ENCODE measurements around the gene LEMD2. TPM values are rescaled to one million over a fixed set of nuclear protein-coding genes. Genes with fewer than 3 reads are reported as not detected.

LEMD2 gene
- total RNA-seq, 4 donors from 2014 or later, result 57.3 to 159 (median 112) TPM

GRCh38 chr6:33733709-33734007 lies 55.3 kb downstream of the LEMD2 start:
- Histone ChIP-seq H3K27me3 (no peaks in the 10 kb centered on the region), H3K36me3 (no peaks in the 10 kb centered on the region), H3K9me3 (no peaks in the 10 kb centered on the region), H3K4me1 (peaks cover 0 to 7% (median 0%) of the 10 kb centered on the region in 4 donors), H3K4me3 (no peak overlapping the region), H3K27ac (no peak overlapping the region)
- TF ChIP-seq CTCF (IDR thresholded peaks at IDR 0.05) (no peak), POLR2AphosphoS5 (IDR thresholded peaks at IDR 0.05) (no peak), EP300 (IDR thresholded peaks at IDR 0.05; ENCODE audit: low read depth) (no peak), POLR2A (IDR thresholded peaks at IDR 0.05) (no peak)
- in situ Hi-C loops (cut with MboI; ENCODE audit: low pct_ligation_motif_present in 1 of 4, low pct_unique_long_range_greater_than_20kb in 1 of 4, low sequenced_read_pairs in 3 of 4), result no loop called here
- intact Hi-C loops (cut with DNase I; ENCODE audit: low total_unique reads), result no loop called here
- whole genome bisulfite sequencing, 2 donors (ENCODE audit: low coverage in 1 of 2), result 96% methylated on average over 8 of the region's 8 CpGs; no CpG with 5 or more reads in 1 of the 2 donors
- DNase-seq, result no peak

GRCh38 chr6:33732817-33733708 lies 55.9 kb downstream of the LEMD2 start:
- Histone ChIP-seq H3K4me1 (peaks cover 0 to 1% (median 0%) of the 10 kb centered on the region in 4 donors), H3K36me3 (no peaks in the 10 kb centered on the region), H3K27ac (no peak overlapping the region), H3K9me3 (no peaks in the 10 kb centered on the region), H3K4me3 (no peak overlapping the region), H3K27me3 (no peaks in the 10 kb centered on the region)
- intact Hi-C loops (cut with DNase I; ENCODE audit: low total_unique reads), result no loop called here
- TF ChIP-seq CTCF (IDR thresholded peaks at IDR 0.05) (no peak), POLR2A (IDR thresholded peaks at IDR 0.05) (no peak), POLR2AphosphoS5 (IDR thresholded peaks at IDR 0.05) (no peak), EP300 (IDR thresholded peaks at IDR 0.05; ENCODE audit: low read depth) (no peak)
- 60 to 82% methylated on average over 1 to 13 of the region's 13 CpGs for WGBS, 2 donors (ENCODE audit: low coverage in 1 of 2)
- in situ Hi-C loops (cut with MboI; ENCODE audit: low pct_ligation_motif_present in 1 of 4, low pct_unique_long_range_greater_than_20kb in 1 of 4, low sequenced_read_pairs in 3 of 4), result no loop called here
- no peak for DNase-seq

GRCh38 chr6:33732385-33732784 lies 56.5 kb downstream of the LEMD2 start:
- no peaks in the 10 kb centered on the region for H3K27me3 ChIP-seq
- H3K4me1 ChIP-seq, result no peaks in the 10 kb centered on the region
- intact Hi-C loops (cut with DNase I; ENCODE audit: low total_unique reads) (no loop called here), in situ Hi-C loops (cut with MboI; ENCODE audit: low pct_ligation_motif_present in 1 of 4, low pct_unique_long_range_greater_than_20kb in 1 of 4, low sequenced_read_pairs in 3 of 4) (no loop called here)
- no peak for DNase-seq
- H3K9me3 ChIP-seq, result no peaks in the 10 kb centered on the region
- H3K4me3 ChIP-seq, result no peak overlapping the region
- WGBS, 2 donors (ENCODE audit: low coverage in 1 of 2), result 90% methylated on average over 5 of the region's 6 CpGs; no CpG with 5 or more reads in 1 of the 2 donors
- H3K36me3 ChIP-seq, result no peaks in the 10 kb centered on the region
- H3K27ac ChIP-seq, result no peak overlapping the region
- no peak for TF ChIP-seq POLR2A (IDR thresholded peaks at IDR 0.05)
- TF ChIP-seq POLR2AphosphoS5 (IDR thresholded peaks at IDR 0.05), result no peak
- no peak for TF ChIP-seq EP300 (IDR thresholded peaks at IDR 0.05; ENCODE audit: low read depth)
- TF ChIP-seq CTCF (IDR thresholded peaks at IDR 0.05), result no peak

GRCh38 chr6:33731751-33732282 lies 57.1 kb downstream of the LEMD2 start:
- H3K4me3 ChIP-seq, result no peak overlapping the region
- H3K27ac ChIP-seq, result no peak overlapping the region
- 60 to 88% methylated on average over 1 to 9 of the region's 9 CpGs for WGBS, 2 donors (ENCODE audit: low coverage in 1 of 2)
- no peaks in the 10 kb centered on the region for H3K4me1 ChIP-seq
- no peaks in the 10 kb centered on the region for H3K36me3 ChIP-seq
- TF ChIP-seq CTCF (IDR thresholded peaks at IDR 0.05) (no peak), EP300 (IDR thresholded peaks at IDR 0.05; ENCODE audit: low read depth) (no peak)
- intact Hi-C loops (cut with DNase I; ENCODE audit: low total_unique reads), result no loop called here
- no peak for DNase-seq
- in situ Hi-C loops (cut with MboI; ENCODE audit: low pct_ligation_motif_present in 1 of 4, low pct_unique_long_range_greater_than_20kb in 1 of 4, low sequenced_read_pairs in 3 of 4), result no loop called here
- H3K27me3 ChIP-seq, result no peaks in the 10 kb centered on the region
- no peaks in the 10 kb centered on the region for H3K9me3 ChIP-seq
